Body of pancreas (tissue), 4 donors: ENCODE data around the gene AUTS2.

Experiments
- CTCF ChIP-seq, 7 experiments: fragments of 450-650 bp in 4 of 7; fragments of 200-600 bp in 3 of 7; sonication (generic) in 3 of 7; IDR thresholded peaks; one replicate each; pipeline ENCODE4 v1.5.1; 2016 to 2019; ENCODE audit warnings: antibody characterized with exemption in 7 of 7
- POLR2A ChIP-seq, 3 donors: fragments of 450-650 bp; IDR thresholded peaks; one replicate each; pipeline ENCODE4 v1.6.1; 2016; ENCODE audit warnings: antibody characterized with exemption in 3 of 3, mild to moderate bottlenecking in 2 of 3

GRCh38 chr7:70777251-70777650, 1179.0 kb downstream of the AUTS2 start:
- TF ChIP-seq CTCF (IDR thresholded peaks at IDR 0.05) (no peak), POLR2A (IDR thresholded peaks at IDR 0.05) (no peak)
